ENCODE results near the gene OPCML.

GRCh38 chr11:132520199-132520598 lies 1012.1 kb downstream of the OPCML start:
- TF ChIP-seq POLR2AphosphoS5 (IDR thresholded peaks at IDR 0.05; ENCODE audit: low read depth, low read length) (no peak), CTCF (IDR thresholded peaks at IDR 0.05) (no peak), SIN3A (IDR thresholded peaks at IDR 0.05; ENCODE audit: borderline replicate concordance, insufficient read depth, low read depth, low read length) (no peak)
